GM21619 (cell line): ENCODE results near the gene DBX2.
"Not testable (repeated sequence)": the region's sequence is repeated elsewhere in the genome, so short reads cannot be mapped to it uniquely, and the experiment has no call there.

Source experiments
- ATAC-seq: cut with Tn5 transposase; IDR thresholded peaks from one replicate; pipeline ENCODE4 v1.9.1; 2021; ENCODE audit not compliant: unreplicated experiment

Gene DBX2

DNA sequence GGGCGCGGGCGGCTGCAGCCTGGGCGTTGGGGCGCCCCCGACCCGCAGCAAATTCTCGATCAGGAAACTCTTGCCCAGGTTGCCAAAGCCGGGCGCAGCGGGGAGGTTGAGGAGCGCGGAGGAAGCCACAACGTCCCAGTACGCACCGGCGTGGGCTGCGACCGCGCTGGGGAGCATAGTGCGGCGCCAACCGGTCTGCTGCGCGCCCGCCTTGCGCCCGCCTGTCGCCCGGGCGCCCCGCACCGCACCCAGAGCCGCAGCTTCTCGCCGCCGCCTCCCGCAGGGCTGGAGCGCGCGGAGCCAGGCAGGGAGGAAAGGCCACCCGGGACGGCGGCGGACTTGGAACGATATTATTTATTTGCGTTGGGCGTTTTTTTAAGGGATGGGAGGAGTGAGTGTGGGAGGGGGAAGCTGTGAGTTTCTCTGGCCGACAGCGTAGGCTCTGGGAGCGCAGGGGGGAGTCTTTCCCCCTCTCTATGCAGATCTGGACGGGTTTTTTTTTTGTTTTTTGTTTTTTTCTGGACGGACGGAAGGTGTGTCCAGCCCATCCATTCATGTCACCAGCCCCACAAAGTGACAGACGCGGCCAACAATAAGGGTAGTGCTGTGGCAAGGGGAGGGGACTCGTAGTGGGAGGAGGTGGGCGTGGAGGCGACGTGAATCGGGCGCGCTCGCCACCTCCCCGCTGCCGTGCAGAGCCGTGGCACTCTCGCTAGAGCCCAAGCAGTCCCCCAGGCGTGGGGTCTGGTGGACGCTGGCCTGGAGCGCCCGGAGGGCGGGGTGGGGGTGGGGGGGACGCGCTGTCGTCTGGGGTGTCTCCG is at the start of gene DBX2:
DBX2 (minus strand) TSS at position 349 of the 821 bp plus-strand sequence; CDS start at position 177, 172 bp downstream.
- ATAC-seq = no peak

- no peak for ATAC-seq
Observed at GRCh38 chr12:45098766-45099165, 47.9 kb upstream of the DBX2 start.

- ATAC-seq = not testable (repeated sequence)
Observed at GRCh38 chr12:45095417-45095816, 44.5 kb upstream of the DBX2 start.

GRCh38 chr12:45093051-45093450 is 42.2 kb upstream of the DBX2 start:
- no peak for ATAC-seq

GRCh38 chr12:45089411-45090075 is 38.6 kb upstream of the DBX2 start:
- no peak for ATAC-seq

GRCh38 chr12:45088608-45089007 is 37.7 kb upstream of the DBX2 start:
- no peak for ATAC-seq

DNA sequence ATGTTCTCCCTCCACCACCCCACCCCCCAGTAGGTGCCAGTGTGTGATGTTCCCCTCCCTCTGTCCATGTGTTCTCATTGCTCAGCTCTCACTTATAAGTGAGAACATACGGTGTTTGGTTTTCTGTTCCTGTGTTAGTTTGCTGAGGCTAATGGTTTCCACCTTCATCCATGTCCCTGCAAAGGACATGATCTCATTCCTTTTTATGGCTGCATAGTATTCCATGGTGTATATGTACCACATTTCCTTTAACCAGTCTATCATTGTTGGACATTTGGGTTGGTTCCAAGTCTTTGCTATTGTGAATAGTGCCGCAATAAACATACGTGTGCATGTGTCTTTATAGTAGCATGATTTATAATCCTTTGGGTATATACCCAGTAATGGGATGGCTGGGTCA is 33.3 kb upstream of the DBX2 start:
- ATAC-seq = not testable (repeated sequence)

- no peak for ATAC-seq
Observed at GRCh38 chr12:45077251-45077650, 26.4 kb upstream of the DBX2 start.

GRCh38 chr12:45076417-45077026 is 25.6 kb upstream of the DBX2 start:
- no peak for ATAC-seq

- ATAC-seq = no peak
Observed at GRCh38 chr12:45075587-45076282, 24.8 kb upstream of the DBX2 start.

- ATAC-seq = no peak
Observed at GRCh38 chr12:45065125-45065626, 14.3 kb upstream of the DBX2 start.

DNA sequence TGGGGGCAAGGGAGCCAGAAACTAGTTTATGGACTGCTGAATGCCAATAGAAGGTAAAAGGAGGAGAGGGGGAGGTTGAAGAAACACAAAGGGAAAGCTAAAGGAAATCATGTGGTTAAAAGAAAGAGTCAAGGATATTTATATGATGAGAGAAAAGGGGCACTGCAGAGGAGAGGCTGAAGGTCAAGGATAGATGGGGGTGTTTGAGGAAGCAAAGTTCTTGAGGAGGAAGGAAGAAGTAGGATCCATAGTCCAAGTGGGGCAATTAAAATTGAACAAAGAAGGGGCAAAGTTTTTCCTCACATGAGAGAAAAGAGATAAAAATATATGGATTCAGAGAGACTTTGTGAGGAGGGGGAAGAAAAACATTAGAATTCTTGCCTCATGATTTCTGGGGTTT is 10.1 kb upstream of the DBX2 start:
- ATAC-seq = no peak

- no peak for ATAC-seq
Observed at GRCh38 chr12:45051572-45052125, 750 bp upstream of the DBX2 start.

DNA sequence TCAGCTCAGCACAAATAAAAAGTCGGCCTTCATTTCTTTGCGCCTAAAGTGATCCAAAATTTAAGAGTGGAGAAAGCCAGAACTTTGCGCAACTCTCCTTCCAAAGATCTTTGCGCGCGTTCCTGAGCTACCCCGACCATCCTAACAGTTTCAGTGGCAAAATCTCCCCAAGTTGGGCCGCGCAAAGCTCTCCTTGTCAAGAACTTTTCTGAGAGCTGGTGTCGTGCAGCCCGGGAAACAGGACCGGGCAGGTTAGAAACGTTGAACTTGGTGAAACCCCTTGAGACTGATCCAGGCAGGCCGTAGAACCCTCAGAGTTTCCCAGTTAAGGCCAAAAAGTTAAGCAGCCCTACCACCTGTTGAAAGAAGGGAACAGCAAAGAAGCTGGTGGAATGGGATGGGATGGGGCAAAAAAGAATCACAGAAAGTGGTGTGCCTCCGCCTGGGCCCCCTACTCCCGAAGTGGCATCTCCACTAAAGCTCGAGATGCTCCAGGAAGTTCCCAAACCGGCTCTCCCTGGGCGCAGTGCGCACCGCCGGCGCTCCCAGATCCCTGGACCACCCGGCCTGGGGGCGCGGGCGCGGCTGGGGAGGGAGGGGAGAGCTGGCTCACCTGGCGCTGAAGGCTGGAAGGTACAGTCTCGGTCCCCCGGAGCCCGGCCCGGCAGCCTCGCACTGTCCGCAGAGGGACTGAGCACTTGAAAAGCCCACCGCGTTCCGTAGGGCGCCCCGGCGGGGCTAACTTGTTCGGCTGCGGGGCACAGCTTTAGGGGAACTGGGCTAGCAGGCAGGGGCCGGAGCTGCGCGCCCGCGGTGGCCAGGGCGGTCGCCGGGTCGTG is 768 bp downstream of the DBX2 start:
- ATAC-seq = no peak

DNA sequence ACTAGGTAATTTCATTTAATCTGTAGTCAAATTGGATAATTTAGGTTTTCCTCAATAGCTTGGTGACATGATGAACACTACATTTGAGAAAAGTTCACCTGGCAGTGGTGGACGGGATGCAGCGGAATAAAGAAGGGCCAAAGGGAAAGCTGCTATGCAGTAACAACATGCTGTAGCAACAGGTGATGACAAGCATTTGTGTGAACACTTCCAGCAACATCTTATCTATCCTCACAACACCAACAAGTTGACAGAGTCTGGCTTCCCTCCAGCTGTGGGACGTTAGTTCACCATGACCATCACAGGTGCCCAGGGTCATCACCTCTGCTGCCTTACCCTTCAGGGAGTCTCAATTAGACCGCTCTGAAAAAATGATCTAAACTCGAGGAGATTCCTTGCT is 8.3 kb downstream of the DBX2 start:
- ATAC-seq = no peak

DNA sequence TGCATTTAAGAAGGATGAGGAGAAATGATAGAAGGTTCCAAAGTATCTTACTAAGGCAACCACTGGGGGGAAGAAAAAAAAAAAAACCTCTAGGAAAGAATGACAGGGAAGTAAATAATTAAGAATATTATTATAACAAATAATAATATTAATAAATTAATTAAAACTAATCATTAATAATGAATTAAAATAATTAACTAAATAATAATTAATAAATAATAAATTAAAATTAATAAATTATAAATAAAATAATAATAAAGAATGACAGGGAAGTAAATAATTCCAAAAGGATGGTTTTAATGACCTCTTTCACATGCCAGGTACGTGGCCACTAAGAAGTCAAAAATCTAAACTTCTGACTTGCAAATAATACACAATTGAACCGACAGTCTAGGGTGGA is 9.9 kb downstream of the DBX2 start:
- ATAC-seq = no peak

DNA sequence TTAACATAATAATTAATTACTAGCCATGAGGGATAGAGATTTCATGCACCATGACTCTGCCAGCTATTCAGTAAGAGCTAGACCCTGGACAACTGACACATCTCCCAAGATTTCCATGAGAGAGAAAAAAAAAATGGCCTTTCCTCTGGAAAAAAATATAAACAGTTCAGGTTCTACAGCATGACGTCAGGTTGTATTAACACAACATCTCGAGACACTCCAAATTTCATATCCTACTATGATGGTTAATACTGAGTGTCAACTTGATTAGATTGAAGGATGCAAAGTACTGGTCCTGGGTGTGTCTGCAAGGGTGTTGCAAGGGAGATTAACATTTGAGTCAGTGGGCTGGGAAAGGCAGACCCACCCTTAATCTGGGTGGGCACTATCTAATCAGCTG is 11.1 kb downstream of the DBX2 start:
- no peak for ATAC-seq

- no peak for ATAC-seq
Observed at GRCh38 chr12:45034861-45035265, 16.0 kb downstream of the DBX2 start.

- ATAC-seq = no peak
Observed at GRCh38 chr12:45017916-45018315, 33.0 kb downstream of the DBX2 start.

DNA sequence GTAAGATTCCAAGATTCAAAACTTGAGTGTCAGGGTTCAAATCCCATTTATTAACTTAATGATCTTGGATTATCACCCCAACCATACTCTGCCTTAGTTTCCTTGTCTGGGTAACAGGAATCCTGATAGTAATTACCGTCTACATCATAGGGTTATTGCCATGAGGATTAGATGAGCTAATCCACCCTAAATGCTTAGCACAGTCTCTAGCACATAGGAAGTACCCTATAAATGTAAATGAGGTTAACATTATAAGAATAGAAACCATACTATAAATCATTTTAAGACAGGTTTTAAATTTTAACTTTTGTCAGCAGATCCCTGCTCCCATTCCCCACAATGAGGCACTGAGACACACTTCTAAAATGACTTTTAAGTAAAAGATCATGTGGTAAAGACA is 36.5 kb downstream of the DBX2 start:
- ATAC-seq = no peak
